ENCODE data around the gene LRIG3.

DNA sequence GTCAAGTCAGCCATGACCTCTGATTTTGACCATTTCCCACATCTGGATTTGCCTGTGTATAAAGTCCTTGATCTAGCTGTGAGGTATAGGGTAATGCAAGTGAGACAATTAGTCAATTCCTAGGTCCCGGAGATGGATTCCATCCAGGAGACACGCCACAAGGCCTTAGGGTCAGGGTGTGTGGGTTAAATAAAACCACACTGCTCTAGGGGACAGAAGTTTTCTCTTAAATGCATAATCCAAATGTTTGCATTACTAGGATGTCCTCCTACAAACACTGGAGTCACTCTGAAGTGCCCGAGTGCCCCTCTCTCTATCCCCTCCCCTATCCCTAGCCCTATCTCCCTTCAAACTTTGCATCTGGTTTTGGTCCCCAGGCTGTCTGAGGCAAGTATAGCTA lies 26.8 kb downstream of the LRIG3 start:
- TF ChIP-seq CTCF (IDR thresholded peaks at IDR 0.05) (no peak), POLR2A (IDR thresholded peaks at IDR 0.05) (no peak)
